Spinal cord (tissue), 10 donors: Measurements from ENCODE around the gene ZXDC. TPM values are rescaled to one million over a fixed set of nuclear protein-coding genes. Genes with fewer than 3 reads are reported as not detected.

ENCODE experiments used
- DNase-seq, 6 donors: peaks; one replicate each; pipeline versions ENCODE4 v3.0.0 to v3.0.0-alpha.2; 2013 to 2015; ENCODE audit warnings: low spot score in 6 of 6, low read depth in 4 of 6
- H3K27ac ChIP-seq: one replicate; pipeline ENCODE4 v1.5.1; 2013; ENCODE audit warnings: low read depth, low read length, control low read depth
- H3K27me3 ChIP-seq: one replicate; pipeline ENCODE4 v1.6.1; 2013; ENCODE audit warnings: low read length; ENCODE audit not compliant: control insufficient read depth, insufficient read depth
- H3K36me3 ChIP-seq: one replicate; pipeline ENCODE4 v1.6.1; 2013; ENCODE audit warnings: low read length; ENCODE audit not compliant: control insufficient read depth, insufficient read depth
- H3K4me1 ChIP-seq: one replicate; pipeline ENCODE4 v1.6.1; 2013; ENCODE audit warnings: low read length; ENCODE audit not compliant: control insufficient read depth, insufficient read depth
- H3K4me3 ChIP-seq: one replicate; pipeline ENCODE4 v1.5.1; 2013; ENCODE audit warnings: low read depth, low read length, control low read depth
- H3K9me3 ChIP-seq: one replicate; pipeline ENCODE4 v1.6.1; 2013; ENCODE audit warnings: low read length; ENCODE audit not compliant: control insufficient read depth, insufficient read depth
- WGBS: methylation state at CpG from one replicate; pipeline ENCODE4 v1.1.5; 2013; ENCODE audit warnings: missing lambda C conversion rate; ENCODE audit not compliant: insufficient coverage; 5-methylcytosine and 5-hydroxymethylcytosine counted together
- polyA plus RNA-seq, 2 donors: library from polyadenylated mRNA; unstranded; fragments of 120-200 nt; gene quantifications; one replicate each; pipeline ENCODE4 v1.2.1, GENCODE V29; 2013; ENCODE audit not compliant: insufficient read length in 2 of 2
- total RNA-seq, 2 donors: library from RNA; depleted of rRNA in 1 of 2; stranded (reverse); fragments of 120-200 nt in 1 of 2; fragments of >200 nt in 1 of 2; gene quantifications; one replicate each; pipeline versions ENCODE4 v1.2.3 to v1.2.4, GENCODE V29; 2013 to 2014
- donor health status: healthy.

ZXDC gene
- total and polyA plus RNA-seq, 4 donors, result 22.9 to 29.4 (median 27.3) TPM

DNA sequence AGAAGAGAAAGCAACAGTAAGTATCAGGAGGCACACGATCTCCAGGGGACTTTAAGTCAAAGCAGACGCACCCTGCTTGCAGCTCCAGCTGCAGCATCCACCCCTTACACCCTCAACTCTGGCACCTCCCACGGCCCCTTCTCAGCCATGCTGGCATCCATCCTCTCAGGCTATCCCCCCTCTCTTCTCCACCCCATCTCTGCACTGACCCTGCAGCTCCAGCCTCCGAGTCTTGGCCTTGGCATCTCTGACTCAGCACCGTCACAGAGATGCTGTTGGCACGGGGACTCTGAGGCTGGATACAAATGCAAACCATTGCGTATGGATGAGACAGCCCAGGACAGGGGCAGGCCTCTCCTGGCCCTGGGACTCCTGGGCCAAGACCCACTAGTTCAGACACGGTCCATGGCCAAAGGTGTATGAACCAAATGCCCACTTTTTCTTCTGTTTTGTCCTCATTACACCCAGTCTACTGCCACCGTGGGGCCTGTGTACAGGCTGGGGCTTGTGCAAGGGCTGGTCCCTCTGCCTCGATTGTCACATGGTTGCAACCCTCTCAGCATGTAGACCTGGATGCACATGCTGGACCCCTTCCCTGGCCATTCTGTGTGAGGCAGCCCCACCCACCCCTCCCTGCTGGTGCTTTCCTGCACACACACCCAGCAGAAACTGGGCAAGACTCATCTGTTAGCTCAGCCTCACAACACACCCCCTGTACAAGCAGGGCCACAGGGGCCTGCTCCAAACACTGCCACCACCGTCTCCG, 18.7 kb upstream of the ZXDC start:
- peaks cover 3% of the 10 kb centered on the region for H3K36me3 ChIP-seq
- H3K9me3 ChIP-seq, result no peaks in the 10 kb centered on the region
- peak in 1 of 6 donors; percentile 43 for DNase-seq
- no peaks in the 10 kb centered on the region for H3K27me3 ChIP-seq
- H3K4me1 ChIP-seq, result peaks cover 11% of the 10 kb centered on the region
- no peak overlapping the region for H3K4me3 ChIP-seq
- 46% methylated on average over 12 of the region's 12 CpGs for WGBS
- no peak overlapping the region for H3K27ac ChIP-seq

DNA sequence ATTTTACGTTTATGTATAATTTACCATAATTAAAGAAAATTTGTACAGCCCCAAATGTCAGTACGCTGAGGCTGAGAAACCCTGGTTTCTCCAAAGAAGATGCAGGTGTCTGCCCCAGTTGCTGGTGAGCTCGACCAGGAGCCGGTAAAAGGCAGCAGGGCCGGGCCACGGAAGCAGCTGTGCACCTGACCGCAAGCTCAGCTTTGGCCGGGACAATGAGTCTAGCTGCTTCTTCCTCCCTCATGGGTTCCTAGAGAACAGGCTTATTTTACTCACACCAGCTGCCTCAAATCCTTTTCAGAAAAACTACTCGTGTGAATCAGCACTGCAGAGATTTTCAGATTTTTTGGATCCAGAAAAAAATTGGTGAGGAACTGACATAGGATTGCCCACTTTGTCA, 18.0 kb upstream of the ZXDC start:
- Histone ChIP-seq H3K9me3 (no peaks in the 10 kb centered on the region), H3K27me3 (no peaks in the 10 kb centered on the region), H3K4me3 (no peak overlapping the region), H3K36me3 (peaks cover 3% of the 10 kb centered on the region), H3K27ac (no peak overlapping the region), H3K4me1 (peaks cover 11% of the 10 kb centered on the region)
- WGBS, result 43% methylated on average over 7 of the region's 9 CpGs
- DNase-seq, result peak in 2 of 6 donors; percentile 20 to 26

DNA sequence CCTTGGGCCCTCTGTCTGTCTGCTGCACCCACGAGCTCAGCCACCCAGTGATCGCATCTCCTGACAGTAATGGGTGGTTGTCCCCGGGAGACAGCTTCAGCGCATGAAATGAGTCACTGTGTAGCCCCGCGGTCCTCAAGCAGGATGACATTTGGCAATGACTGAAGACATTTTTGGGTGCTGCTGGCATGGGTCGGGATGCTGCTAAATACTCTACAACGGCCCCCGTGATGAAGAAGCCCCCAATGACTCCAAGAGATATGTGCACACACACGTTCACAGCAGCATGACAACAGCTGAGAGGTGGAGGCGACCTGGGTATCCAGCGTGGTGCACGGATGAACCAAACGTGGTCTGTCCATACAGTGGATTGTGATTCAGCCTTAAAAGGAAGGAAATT, 17.4 kb upstream of the ZXDC start:
- Histone ChIP-seq H3K36me3 (peaks cover 3% of the 10 kb centered on the region), H3K9me3 (no peaks in the 10 kb centered on the region), H3K27ac (no peak overlapping the region), H3K4me3 (no peak overlapping the region), H3K27me3 (no peaks in the 10 kb centered on the region), H3K4me1 (peaks cover 11% of the 10 kb centered on the region)
- no peak for DNase-seq
- WGBS, result 93% methylated on average over 10 of the region's 14 CpGs

DNA sequence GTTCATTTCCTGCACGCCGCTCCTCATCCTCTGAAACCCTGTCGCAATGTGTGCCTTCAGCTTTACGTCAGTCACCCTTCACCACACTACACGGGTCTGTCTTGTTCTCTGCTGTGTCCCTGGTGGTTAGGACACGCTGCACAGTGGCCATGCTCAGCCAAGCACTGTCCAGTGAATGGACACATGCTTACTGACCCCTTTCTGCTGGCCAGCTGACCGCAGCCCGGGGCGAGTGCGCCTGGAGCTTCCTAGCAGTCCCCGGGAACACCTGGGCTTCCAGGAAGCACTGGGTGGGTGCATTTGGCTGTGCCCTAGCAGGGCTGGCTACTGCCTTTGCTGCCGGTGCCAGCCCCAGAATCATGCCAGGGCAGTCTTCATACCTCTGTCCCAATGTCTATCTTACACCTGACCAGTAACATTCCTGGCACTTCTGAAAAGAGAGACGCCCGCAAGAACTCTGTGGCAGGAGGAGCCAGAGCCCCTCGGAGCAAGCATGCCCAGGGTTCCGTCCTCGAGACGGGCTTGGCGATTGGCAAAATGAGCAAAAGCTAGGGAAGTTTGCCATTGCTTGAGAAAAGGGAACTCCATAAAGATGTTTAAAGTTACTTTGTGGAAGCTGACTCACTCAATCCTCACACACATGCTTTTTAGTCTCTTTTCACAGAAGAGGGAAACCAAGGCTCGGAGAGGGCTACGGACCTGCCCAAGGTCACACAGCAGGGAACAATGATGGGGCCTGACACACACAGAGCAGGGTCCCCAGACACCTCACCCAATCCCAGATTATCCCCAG, 15.7 kb upstream of the ZXDC start:
- no peak for DNase-seq
- peaks cover 3% of the 10 kb centered on the region for H3K36me3 ChIP-seq
- peaks cover 23% of the 10 kb centered on the region for H3K4me1 ChIP-seq
- H3K27ac ChIP-seq, result no peak overlapping the region
- H3K4me3 ChIP-seq, result no peak overlapping the region
- no peaks in the 10 kb centered on the region for H3K27me3 ChIP-seq
- no peaks in the 10 kb centered on the region for H3K9me3 ChIP-seq
- 93% methylated on average over 14 of the region's 21 CpGs for WGBS

DNA sequence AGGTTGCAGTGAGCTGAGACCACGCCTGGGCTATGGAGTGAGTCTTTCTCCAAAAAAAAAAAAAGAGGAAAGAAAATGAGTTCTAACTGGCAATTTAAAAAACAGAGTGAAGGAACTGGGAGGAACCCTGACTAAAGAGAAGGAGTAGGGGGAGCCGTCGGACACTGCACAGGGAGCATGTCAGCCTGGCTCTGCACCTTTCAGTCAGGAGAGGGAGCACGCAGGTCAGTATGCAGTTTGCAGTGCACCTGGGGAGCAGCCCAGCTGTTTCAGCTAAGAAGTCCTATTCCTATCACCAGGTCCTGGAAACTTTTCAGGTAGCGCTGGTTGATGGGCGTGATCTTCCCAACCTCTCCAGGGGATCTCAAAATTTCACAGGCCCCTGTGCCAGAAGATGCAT, 14.9 kb upstream of the ZXDC start:
- H3K27me3 ChIP-seq, result no peaks in the 10 kb centered on the region
- H3K9me3 ChIP-seq, result no peaks in the 10 kb centered on the region
- peaks cover under 1% of the 10 kb centered on the region for H3K36me3 ChIP-seq
- 84% methylated on average over 6 of the region's 6 CpGs for WGBS
- H3K4me1 ChIP-seq, result peaks cover 26% of the 10 kb centered on the region
- no peak for DNase-seq
- no peak overlapping the region for H3K4me3 ChIP-seq
- no peak overlapping the region for H3K27ac ChIP-seq

DNA sequence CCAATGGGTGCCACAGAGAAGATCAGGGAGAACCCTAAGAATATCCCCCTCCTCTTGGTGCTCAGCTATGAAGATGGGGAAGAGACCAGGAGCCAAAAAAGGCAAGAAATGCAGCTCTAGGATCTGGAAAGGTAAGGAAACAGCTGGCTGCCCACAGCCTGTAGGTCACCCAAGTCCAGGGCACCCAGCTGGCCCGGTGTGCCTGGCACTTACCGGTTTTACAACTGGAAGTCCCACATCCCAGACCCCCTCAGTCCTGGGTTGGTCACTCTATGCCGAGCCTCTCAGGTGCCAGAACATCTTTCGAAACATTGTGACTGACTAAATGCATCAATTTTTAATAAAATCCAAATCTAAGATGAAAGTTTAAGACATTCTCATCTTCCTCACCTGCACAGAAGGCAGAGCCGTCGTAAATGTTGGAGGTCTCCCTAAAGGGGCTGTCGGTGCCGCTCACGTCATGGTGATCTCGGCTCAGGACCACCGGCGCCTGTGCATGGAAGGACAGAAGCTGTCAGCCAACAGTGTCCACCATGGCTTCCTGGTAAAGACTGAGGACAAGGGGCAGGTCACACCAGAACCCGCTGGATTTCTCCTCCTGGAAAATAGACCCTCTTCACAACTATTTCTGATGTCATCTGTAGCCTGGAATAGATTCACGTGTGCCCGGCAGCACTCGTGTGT, 13.3 kb upstream of the ZXDC start:
- no peaks in the 10 kb centered on the region for H3K27me3 ChIP-seq
- no peaks in the 10 kb centered on the region for H3K36me3 ChIP-seq
- no peak for DNase-seq
- peaks cover 19% of the 10 kb centered on the region for H3K4me1 ChIP-seq
- no peak overlapping the region for H3K27ac ChIP-seq
- no peaks in the 10 kb centered on the region for H3K9me3 ChIP-seq
- no peak overlapping the region for H3K4me3 ChIP-seq
- WGBS, result 96% methylated on average over 13 of the region's 16 CpGs

DNA sequence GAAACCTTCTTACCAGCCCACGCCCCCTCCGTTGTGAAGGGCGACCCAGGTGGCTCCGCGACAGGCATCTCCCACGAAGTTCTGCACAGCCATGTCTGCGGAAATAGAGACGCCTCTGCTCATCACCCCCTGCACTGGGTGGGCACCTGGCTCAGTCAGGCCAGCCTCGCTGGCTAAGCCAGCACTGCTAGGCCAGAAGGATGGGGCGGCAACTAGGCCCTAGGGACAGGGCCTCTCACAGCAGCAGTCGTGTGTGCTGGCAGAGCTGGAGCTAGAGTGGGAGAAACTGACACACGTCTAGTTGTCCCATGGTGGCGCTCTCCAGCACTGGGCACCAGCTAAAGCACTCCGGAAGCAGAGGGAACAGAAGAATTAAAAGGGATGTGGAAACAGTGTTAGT, 12.5 kb upstream of the ZXDC start:
- no peaks in the 10 kb centered on the region for H3K9me3 ChIP-seq
- peaks cover 15% of the 10 kb centered on the region for H3K4me1 ChIP-seq
- H3K36me3 ChIP-seq, result no peaks in the 10 kb centered on the region
- H3K27me3 ChIP-seq, result no peaks in the 10 kb centered on the region
- H3K4me3 ChIP-seq, result no peak overlapping the region
- DNase-seq, result no peak
- WGBS, result 90% methylated on average over 14 of the region's 14 CpGs
- H3K27ac ChIP-seq, result no peak overlapping the region

DNA sequence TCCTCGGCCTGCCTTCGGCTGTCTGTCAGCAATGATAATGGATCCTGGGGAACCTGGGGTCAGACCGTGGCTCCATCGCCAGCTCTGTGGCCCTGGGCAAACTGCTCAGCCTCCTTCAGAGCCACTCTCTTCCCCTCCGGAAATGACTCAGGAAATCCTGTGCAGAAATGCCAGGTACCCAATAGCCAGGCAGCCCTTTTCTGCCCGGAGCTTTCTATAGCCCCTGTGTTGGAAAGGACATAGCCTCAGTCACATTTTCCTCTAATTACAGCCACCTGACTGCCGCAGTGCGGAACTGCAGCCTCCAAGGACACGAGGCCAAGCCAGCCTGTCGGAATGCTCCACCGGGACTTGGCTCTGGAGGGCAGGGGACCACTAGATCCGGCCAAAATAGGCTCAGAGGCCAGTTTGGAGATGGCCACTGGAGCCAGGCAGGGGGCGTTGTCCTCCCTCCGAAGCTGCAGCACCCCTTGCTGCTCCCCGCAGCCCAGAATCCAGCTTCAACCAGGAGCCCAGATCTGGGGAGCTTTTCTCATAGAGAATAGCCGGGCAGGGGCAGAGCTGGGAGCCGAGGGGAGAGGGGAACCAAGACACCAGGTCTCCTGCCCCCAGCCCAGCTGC, 11.6 kb upstream of the ZXDC start:
- H3K27ac ChIP-seq, result no peak overlapping the region
- peaks cover 16% of the 10 kb centered on the region for H3K4me1 ChIP-seq
- H3K27me3 ChIP-seq, result no peaks in the 10 kb centered on the region
- 56% methylated on average over 17 of the region's 17 CpGs for WGBS
- no peaks in the 10 kb centered on the region for H3K9me3 ChIP-seq
- H3K4me3 ChIP-seq, result no peak overlapping the region
- peak in 1 of 6 donors; percentile 56 for DNase-seq
- H3K36me3 ChIP-seq, result no peaks in the 10 kb centered on the region

DNA sequence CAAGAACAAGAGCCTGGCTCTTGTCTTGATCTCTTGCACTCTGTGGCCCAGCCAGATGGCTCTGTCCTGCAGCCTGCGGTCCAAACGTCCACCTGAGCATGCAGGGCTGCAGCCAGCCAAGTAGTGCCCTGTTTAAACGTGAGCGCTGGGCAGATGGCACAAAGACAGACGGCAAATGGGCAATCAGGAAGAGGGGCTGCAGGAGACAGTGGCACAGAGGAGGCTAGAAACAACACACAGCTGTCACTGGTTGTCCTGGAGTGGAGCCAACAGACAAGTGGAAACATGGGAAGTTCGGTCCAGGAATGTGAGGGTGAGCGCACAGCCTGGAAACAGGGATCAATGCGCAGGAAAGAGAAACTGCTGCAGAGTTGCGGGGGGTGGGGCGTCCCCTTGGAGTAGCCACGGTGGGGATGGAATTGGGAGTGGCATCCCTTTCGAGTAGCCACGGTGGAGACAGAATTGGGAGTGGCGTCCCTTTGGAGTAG, 10.7 kb upstream of the ZXDC start:
- peaks cover 24% of the 10 kb centered on the region for H3K4me1 ChIP-seq
- no peaks in the 10 kb centered on the region for H3K9me3 ChIP-seq
- no peak overlapping the region for H3K27ac ChIP-seq
- 70% methylated on average over 13 of the region's 14 CpGs for WGBS
- no peak overlapping the region for H3K4me3 ChIP-seq
- H3K27me3 ChIP-seq, result no peaks in the 10 kb centered on the region
- no peaks in the 10 kb centered on the region for H3K36me3 ChIP-seq
- DNase-seq, result peak in 2 of 6 donors; percentile 22 to 74
